NCI-H1105 (cell line): ENCODE data around the gene SH3GL2.

ENCODE experiments used
- DNase-seq: peaks from one replicate; lab custom pipeline; 2025; lab: John Stamatoyannopoulos, UW

SH3GL2 gene

GRCh38 chr9:17611342-17611741, 32.5 kb downstream of the SH3GL2 start:
- DNase-seq: no peak

GRCh38 chr9:17611917-17612316, 33.1 kb downstream of the SH3GL2 start:
- no peak for DNase-seq

GRCh38 chr9:17613758-17614157, 34.9 kb downstream of the SH3GL2 start:
- peak; percentile 26 for DNase-seq

GRCh38 chr9:17614250-17614649, 35.4 kb downstream of the SH3GL2 start:
- DNase-seq: no peak

- DNase-seq: no peak
Measured at GRCh38 chr9:17614903-17615302, 36.0 kb downstream of the SH3GL2 start.

GRCh38 chr9:17622141-17622540, 43.3 kb downstream of the SH3GL2 start:
- DNase-seq: no peak

GRCh38 chr9:17622749-17623148, 43.9 kb downstream of the SH3GL2 start:
- DNase-seq: no peak

- no peak for DNase-seq
Measured at GRCh38 chr9:17623965-17624364, 45.1 kb downstream of the SH3GL2 start.

- DNase-seq: no peak
Measured at GRCh38 chr9:17624571-17624970, 45.7 kb downstream of the SH3GL2 start.

GRCh38 chr9:17625644-17626388, 47.0 kb downstream of the SH3GL2 start:
- DNase-seq: no peak

- peak; percentile 54 for DNase-seq
Measured at GRCh38 chr9:17627641-17628040, 48.8 kb downstream of the SH3GL2 start.

GRCh38 chr9:17628624-17629023, 49.8 kb downstream of the SH3GL2 start:
- no peak for DNase-seq

- no peak for DNase-seq
Measured at GRCh38 chr9:17630531-17630949, 51.7 kb downstream of the SH3GL2 start.

GRCh38 chr9:17631396-17631795, 52.5 kb downstream of the SH3GL2 start:
- DNase-seq: no peak

- DNase-seq: no peak
Measured at GRCh38 chr9:17632994-17633393, 54.1 kb downstream of the SH3GL2 start.

- DNase-seq: no peak
Measured at GRCh38 chr9:17635115-17635890, 56.4 kb downstream of the SH3GL2 start.

- DNase-seq: no peak
Measured at GRCh38 chr9:17636349-17636748, 57.5 kb downstream of the SH3GL2 start.

- DNase-seq: no peak
Measured at GRCh38 chr9:17636821-17637220, 58.0 kb downstream of the SH3GL2 start.

- DNase-seq: no peak
Measured at GRCh38 chr9:17637229-17637628, 58.4 kb downstream of the SH3GL2 start.

GRCh38 chr9:17648516-17648915, 69.7 kb downstream of the SH3GL2 start:
- no peak for DNase-seq

GRCh38 chr9:17651725-17652124, 72.9 kb downstream of the SH3GL2 start:
- DNase-seq: no peak

- DNase-seq: no peak
Measured at GRCh38 chr9:17653947-17654465, 75.1 kb downstream of the SH3GL2 start.

GRCh38 chr9:17656889-17657288, 78.0 kb downstream of the SH3GL2 start:
- DNase-seq: no peak
